Tibial nerve (tissue), 4 donors: ENCODE data around the gene TP63.

Source experiments
- EP300 ChIP-seq, 2 donors: sonication (generic); formaldehyde crosslinking; IDR thresholded peaks; one replicate each; pipeline ENCODE4 v1.6.1; 2017; ENCODE audit warnings: antibody characterized with exemption in 2 of 2, mild to moderate bottlenecking in 1 of 2
- POLR2A ChIP-seq, 2 donors: fragments of 450-650 bp; IDR thresholded peaks; one replicate each; pipeline ENCODE4 v1.6.1; 2017; ENCODE audit warnings: antibody characterized with exemption in 2 of 2, mild to moderate bottlenecking in 2 of 2, moderate library complexity in 2 of 2
- TF ChIP-seq, protein P1 (sequence below), 5 experiments: fragments of 200-600 bp in 3 of 5; fragments of 450-650 bp in 2 of 5; sonication (generic) in 3 of 5; IDR thresholded peaks; one replicate each; pipeline ENCODE4 v1.5.1; 2016 to 2019; ENCODE audit warnings: antibody characterized with exemption in 5 of 5, mild to moderate bottlenecking in 3 of 5, moderate library complexity in 2 of 5

DNA sequence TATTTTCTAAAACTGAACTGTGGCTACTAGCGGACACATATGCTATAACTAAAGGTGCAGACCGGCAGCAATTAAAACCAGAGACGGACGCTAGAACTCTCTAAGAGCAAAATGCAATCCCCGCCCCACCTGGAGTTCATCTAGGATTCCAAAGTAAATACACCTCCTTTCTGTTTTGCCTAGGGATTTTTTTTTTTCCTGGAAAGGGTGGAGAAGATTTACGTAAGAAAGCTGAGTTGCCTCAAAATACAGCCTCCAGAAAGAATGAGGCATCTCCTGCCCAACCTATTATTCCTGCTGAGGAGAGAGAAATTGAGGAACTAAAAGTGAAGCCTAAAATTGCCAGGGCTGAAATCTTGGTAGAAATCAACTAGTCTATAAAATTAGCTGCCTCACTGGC is 150.2 kb downstream of the TP63 start:
- TF ChIP-seq POLR2A (IDR thresholded peaks at IDR 0.05) (no peak), EP300 (IDR thresholded peaks at IDR 0.05) (no peak)
- TF ChIP-seq, protein P1, sequence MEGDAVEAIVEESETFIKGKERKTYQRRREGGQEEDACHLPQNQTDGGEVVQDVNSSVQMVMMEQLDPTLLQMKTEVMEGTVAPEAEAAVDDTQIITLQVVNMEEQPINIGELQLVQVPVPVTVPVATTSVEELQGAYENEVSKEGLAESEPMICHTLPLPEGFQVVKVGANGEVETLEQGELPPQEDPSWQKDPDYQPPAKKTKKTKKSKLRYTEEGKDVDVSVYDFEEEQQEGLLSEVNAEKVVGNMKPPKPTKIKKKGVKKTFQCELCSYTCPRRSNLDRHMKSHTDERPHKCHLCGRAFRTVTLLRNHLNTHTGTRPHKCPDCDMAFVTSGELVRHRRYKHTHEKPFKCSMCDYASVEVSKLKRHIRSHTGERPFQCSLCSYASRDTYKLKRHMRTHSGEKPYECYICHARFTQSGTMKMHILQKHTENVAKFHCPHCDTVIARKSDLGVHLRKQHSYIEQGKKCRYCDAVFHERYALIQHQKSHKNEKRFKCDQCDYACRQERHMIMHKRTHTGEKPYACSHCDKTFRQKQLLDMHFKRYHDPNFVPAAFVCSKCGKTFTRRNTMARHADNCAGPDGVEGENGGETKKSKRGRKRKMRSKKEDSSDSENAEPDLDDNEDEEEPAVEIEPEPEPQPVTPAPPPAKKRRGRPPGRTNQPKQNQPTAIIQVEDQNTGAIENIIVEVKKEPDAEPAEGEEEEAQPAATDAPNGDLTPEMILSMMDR (IDR thresholded peaks at IDR 0.05), result no peak
